ENCODE data around the gene RPH3AL.
"Not testable (repeated sequence)": the region's sequence is repeated elsewhere in the genome, so short reads cannot be mapped to it uniquely, and the experiment has no call there.

Gene RPH3AL

GRCh38 chr17:202501-202951 is 150.1 kb downstream of the RPH3AL start:
- DNase-seq (ENCODE audit: low read depth, low spot score), result no peak

DNA sequence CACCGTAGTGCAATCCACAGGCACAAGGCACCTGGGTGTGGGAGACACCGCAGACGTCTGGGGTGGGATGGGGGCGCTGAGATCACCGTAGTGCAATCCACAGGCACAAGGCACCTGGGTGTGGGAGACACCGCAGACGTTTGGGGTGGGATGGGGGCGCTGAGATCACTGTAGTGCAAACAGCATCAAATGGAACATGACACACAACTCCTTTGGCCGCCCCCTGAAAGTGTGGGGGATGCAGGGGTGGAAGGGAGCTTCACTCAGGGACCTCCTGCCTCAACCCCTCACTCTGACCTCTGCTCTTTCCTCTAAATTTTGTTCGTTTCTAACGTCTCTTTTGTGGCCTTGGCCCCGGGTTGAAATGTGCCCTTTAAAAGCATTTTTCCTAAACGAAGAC is 150.9 kb downstream of the RPH3AL start:
- DNase-seq (ENCODE audit: low read depth, low spot score), result not testable (repeated sequence)

DNA sequence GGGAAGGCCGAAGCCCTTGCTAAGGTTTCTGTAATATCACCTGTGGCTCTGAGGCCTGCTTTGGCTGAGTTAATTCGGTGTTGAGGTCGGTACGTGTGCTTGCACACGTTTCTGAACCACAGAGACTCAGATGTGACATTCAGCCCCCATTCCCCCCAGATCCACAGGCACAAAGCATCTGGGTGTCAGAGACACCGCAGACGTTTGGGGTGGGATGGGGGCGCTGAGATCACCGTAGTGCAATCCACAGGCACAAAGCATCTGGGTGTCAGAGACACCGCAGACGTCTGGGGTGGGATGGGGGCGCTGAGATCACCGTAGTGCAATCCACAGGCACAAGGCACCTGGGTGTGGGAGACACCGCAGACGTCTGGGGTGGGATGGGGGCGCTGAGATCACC is 151.3 kb downstream of the RPH3AL start:
- DNase-seq (ENCODE audit: low read depth, low spot score), result not testable (repeated sequence)

GRCh38 chr17:200586-200985 is 152.0 kb downstream of the RPH3AL start:
- no peak for DNase-seq (ENCODE audit: low read depth, low spot score)

GRCh38 chr17:199806-200545 is 152.6 kb downstream of the RPH3AL start:
- no peak for DNase-seq (ENCODE audit: low read depth, low spot score)

- DNase-seq (ENCODE audit: low read depth, low spot score), result no peak
Measured at GRCh38 chr17:199191-199604, 153.4 kb downstream of the RPH3AL start.

- DNase-seq (ENCODE audit: low read depth, low spot score), result not testable (repeated sequence)
Measured at GRCh38 chr17:198225-198624, 154.4 kb downstream of the RPH3AL start.

DNA sequence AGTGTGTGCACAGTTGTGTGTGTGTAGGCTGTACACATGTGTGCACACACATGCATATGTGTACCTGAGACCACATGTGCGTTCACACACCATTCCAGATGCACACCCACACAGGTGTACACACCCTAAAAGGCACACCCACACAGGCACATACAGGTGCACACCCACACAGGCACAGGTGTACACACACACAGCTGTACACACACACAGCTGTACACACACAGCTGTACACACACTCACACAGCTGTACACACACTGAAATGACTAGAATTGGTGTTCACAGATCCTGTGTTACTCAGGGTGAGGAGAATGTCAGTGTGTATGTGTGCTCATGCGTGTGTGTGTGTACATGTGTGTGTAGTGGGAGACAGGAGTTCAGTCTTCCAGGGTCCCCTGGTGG is 155.3 kb downstream of the RPH3AL start:
- DNase-seq (ENCODE audit: low read depth, low spot score), result no peak

GRCh38 chr17:194828-195602 is 157.6 kb downstream of the RPH3AL start:
- DNase-seq (ENCODE audit: low read depth, low spot score), result no peak

- no peak for DNase-seq (ENCODE audit: low read depth, low spot score)
Measured at GRCh38 chr17:193841-194806, 158.5 kb downstream of the RPH3AL start.

DNA sequence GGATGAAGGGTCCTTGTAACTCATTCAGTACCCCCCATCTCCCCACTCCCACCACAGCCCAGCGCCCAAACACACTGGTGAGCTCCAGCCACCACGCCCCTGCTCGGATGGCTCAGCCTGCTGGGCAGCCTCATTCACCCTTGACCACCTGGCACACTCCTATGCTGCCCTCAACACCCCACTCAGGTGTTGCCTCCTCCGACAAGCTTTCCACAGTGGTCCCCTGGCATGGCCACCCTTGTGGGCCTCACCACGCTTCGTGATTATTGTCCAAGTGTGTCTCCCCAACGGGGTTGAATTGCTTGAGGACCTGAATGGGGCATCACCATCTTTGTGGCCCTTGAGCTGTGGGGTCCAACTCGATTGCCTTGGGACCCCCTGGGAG is 159.2 kb downstream of the RPH3AL start:
- no peak for DNase-seq (ENCODE audit: low read depth, low spot score)

GRCh38 chr17:192666-193425 is 159.8 kb downstream of the RPH3AL start:
- no peak for DNase-seq (ENCODE audit: low read depth, low spot score)

DNA sequence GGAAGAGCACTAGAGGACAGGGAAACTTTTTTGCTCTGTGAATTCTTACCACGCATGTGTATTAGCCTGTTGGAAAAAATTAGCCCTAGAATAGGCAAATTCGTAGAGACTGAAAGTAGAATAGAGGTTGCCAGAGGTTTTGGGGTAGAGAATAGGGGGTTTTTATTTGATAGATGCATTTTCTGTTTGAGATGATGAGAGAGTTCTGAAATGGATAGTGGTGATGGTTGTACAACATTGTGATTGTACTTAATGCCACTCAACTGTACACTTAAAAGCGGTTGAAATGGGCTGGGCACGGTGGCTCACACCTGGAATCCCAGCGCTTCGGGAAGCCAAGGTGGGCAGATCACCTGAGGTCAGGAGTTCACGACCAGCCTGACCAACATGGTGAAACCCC is 163.2 kb downstream of the RPH3AL start:
- DNase-seq (ENCODE audit: low read depth, low spot score), result no peak

GRCh38 chr17:187130-187529 is 165.5 kb downstream of the RPH3AL start:
- DNase-seq (ENCODE audit: low read depth, low spot score), result no peak

DNA sequence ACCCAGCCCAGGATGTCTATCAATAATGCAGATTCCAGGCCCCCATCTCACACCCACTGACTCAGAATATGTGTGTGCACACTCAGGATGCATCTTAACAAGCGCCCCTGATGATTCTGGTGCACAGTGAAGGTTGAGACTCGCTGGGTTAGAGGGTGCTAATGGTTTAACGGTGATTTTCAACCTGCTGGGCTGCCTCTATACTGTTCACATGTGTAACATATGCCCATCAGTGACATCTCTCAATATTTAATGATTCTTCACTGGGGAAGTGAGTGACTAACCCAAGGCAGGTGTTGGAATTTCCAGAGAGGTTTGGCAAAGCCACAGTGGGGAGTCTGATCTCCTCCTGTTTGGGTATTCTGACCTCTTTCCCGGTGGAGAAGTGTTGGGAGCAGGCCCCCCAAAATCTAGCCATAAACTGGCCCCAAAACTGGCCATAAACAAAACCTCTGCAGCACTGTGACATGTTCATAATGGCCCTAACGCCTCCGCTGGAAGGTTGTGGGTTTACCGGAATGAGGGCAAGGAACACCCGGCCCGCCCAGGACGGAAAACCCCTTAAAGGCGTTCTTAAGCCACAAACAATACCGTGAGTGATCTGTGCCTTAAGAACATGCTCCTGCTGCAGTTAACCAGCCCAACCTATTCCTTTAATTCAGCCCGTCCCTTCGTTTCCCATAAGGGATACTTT is 167.0 kb downstream of the RPH3AL start:
- no peak for DNase-seq (ENCODE audit: low read depth, low spot score)

DNA sequence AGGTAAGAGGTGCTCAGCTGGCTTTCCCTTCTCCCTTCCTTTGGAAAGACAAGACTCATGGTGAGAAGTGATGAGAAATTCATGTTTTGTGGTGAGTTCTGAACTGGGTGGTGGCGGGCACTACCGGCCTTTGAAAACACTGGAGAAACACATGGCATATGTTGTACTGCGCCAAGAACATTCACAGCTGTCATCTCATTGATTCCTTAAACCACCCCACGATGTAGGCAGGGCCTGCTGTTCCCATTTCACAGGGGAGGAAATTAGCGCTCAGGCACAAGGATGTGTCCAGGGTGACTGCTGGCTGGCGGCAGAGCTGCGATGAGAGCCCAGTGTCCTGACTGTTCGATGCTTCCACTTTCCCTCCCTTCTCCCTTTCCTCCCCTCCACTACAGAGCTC is 169.6 kb downstream of the RPH3AL start:
- no peak for DNase-seq (ENCODE audit: low read depth, low spot score)

- no peak for DNase-seq (ENCODE audit: low read depth, low spot score)
Measured at GRCh38 chr17:182050-182751, 170.4 kb downstream of the RPH3AL start.

- no peak for DNase-seq (ENCODE audit: low read depth, low spot score)
Measured at GRCh38 chr17:181245-182049, 171.2 kb downstream of the RPH3AL start, which contains the start of gene DOC2B. TSS of gene DOC2B (minus strand) at chr17:181650. CDS start at chr17:181479, 171 bp downstream.
